SU-DHL-6 (cell line): ENCODE results near the gene LPCAT3.

Experiments used
- H2AFZ ChIP-seq: fragments of 200-600 bp; sonication (generic); 2 replicates; pipeline ENCODE4 v1.6.1; 2014; ENCODE audit warnings: low read depth, mild to moderate bottlenecking, moderate library complexity, mixed read lengths, antibody characterized with exemption, low read length; ENCODE audit not compliant: severe bottlenecking
- H3F3A ChIP-seq: fragments of 200-600 bp; shearing (Covaris generic); 2 replicates; pipeline ENCODE4 v1.6.0; 2016; ENCODE audit warnings: antibody characterized with exemption, mild to moderate bottlenecking; ENCODE audit not compliant: insufficient read depth
- H3K27ac ChIP-seq: fragments of 200-600 bp; sonication (generic); 2 replicates; pipeline ENCODE4 v1.5.1; 2016; ENCODE audit warnings: low read depth, mild to moderate bottlenecking, low read length, moderate library complexity, mixed read lengths
- H3K27me3 ChIP-seq: fragments of 200-600 bp; sonication (generic), shearing (Covaris generic); 2 replicates; pipeline ENCODE4 v1.6.0; 2014; ENCODE audit warnings: mild to moderate bottlenecking, low read length
- H3K36me3 ChIP-seq: fragments of 200-600 bp; sonication (generic); 2 replicates; pipeline ENCODE4 v1.6.1; 2014; ENCODE audit warnings: mild to moderate bottlenecking, low read length, mixed read lengths
- H3K4me2 ChIP-seq: fragments of 300-600, 200-600 bp; shearing (Covaris generic), sonication (generic); 2 replicates; pipeline ENCODE4 v1.6.0; 2014; ENCODE audit warnings: low read length, low read depth, mild to moderate bottlenecking; ENCODE audit not compliant: poor library complexity, severe bottlenecking
- H3K4me3 ChIP-seq: fragments of 200-600 bp; sonication (generic); 2 replicates; pipeline ENCODE4 v1.5.1; 2014; ENCODE audit warnings: antibody characterized with exemption, low read length, mild to moderate bottlenecking, mixed read lengths; ENCODE audit not compliant: insufficient read depth, poor library complexity, severe bottlenecking
- H3K79me2 ChIP-seq: fragments of 200-600 bp; sonication (generic); 2 replicates; pipeline ENCODE4 v1.6.1; 2014; ENCODE audit warnings: mild to moderate bottlenecking, low read length, moderate library complexity; ENCODE audit not compliant: insufficient read depth
- H3K9ac ChIP-seq: fragments of 200-600 bp; sonication (generic); 2 replicates; pipeline ENCODE4 v1.7.0; 2014; ENCODE audit warnings: mild to moderate bottlenecking, low read length
- H3K9me2 ChIP-seq: fragments of 200-600 bp; sonication (generic); replicated peaks from 2 replicates; pipeline ENCODE4 v1.6.1; 2014; ENCODE audit warnings: low read length; ENCODE audit not compliant: insufficient read depth
- H3K9me3 ChIP-seq: fragments of 200-600 bp; sonication (generic); 2 replicates; pipeline ENCODE4 v1.6.1; 2014; ENCODE audit warnings: low read length, mixed read lengths; ENCODE audit not compliant: insufficient read depth
- H4K20me1 ChIP-seq: fragments of 200-600 bp; sonication (generic); 2 replicates; pipeline ENCODE4 v1.6.1; 2014; ENCODE audit warnings: low read depth, mild to moderate bottlenecking, antibody characterized with exemption, low read length, moderate library complexity, mixed read lengths
- CTCF ChIP-seq: fragments of 200-600 bp; sonication (generic); IDR thresholded peaks from one replicate; pipeline ENCODE4 v1.5.1; 2017; ENCODE audit warnings: antibody characterized with exemption, mild to moderate bottlenecking, low read length, moderate library complexity; ENCODE audit not compliant: insufficient read depth, poor library complexity, severe bottlenecking
- EZH2phosphoT487 ChIP-seq: fragments of 200-600 bp; sonication (generic), shearing (Covaris generic); conservative IDR thresholded peaks from 2 replicates; pipeline ENCODE4 v1.6.1; 2018; ENCODE audit warnings: mild to moderate bottlenecking, antibody characterized with exemption, low read length, moderate library complexity, mixed read lengths

Gene LPCAT3

GRCh38 chr12:6943722-6944380 lies 74.4 kb downstream of the LPCAT3 start, which contains the start of the genes C12orf57 and RNU7-1:
C12orf57 (plus strand) TSS chr12:6944022; CDS start chr12:6944122, 100 bp downstream.
RNU7-1 (plus strand) TSS chr12:6943816.
- H3K27ac ChIP-seq = peak within 1 kb of the TSS; percentile 82
- TF ChIP-seq EZH2phosphoT487 (no peak), CTCF (no peak)
- H3K4me3 ChIP-seq = peak within 1 kb of the TSS; percentile 63
- H4K20me1 ChIP-seq = no peaks in the 10 kb centered on the region
- no peaks in the 10 kb centered on the region for H3K36me3 ChIP-seq
- H3K79me2 ChIP-seq = no peaks in the 10 kb centered on the region
- no peaks in the 10 kb centered on the region for H3K9me2 ChIP-seq
- no peaks in the 10 kb centered on the region for H3K27me3 ChIP-seq
- H3F3A ChIP-seq = peaks cover 28% of the 10 kb centered on the region
- peak within 1 kb of the TSS; percentile 74 for H3K9ac ChIP-seq
- H2AFZ ChIP-seq = peak within 1 kb of the TSS; percentile 81
- H3K4me2 ChIP-seq = peak within 1 kb of the TSS; percentile 82
- H3K9me3 ChIP-seq = no peaks in the 10 kb centered on the region

- no peak overlapping the region for H2AFZ ChIP-seq
- no peaks in the 10 kb centered on the region for H3K79me2 ChIP-seq
- TF ChIP-seq EZH2phosphoT487 (no peak), CTCF (no peak)
- H4K20me1 ChIP-seq = no peaks in the 10 kb centered on the region
- H3K27me3 ChIP-seq = no peaks in the 10 kb centered on the region
- no peaks in the 10 kb centered on the region for H3K9me3 ChIP-seq
- H3K4me2 ChIP-seq = peak overlapping the region; percentile 82
- peak overlapping the region; percentile 82 for H3K27ac ChIP-seq
- no peak overlapping the region for H3K4me3 ChIP-seq
- H3K9me2 ChIP-seq = no peaks in the 10 kb centered on the region
- peaks cover 28% of the 10 kb centered on the region for H3F3A ChIP-seq
- no peaks in the 10 kb centered on the region for H3K36me3 ChIP-seq
- H3K9ac ChIP-seq = peak overlapping the region; percentile 74
These were observed 74.9 kb downstream of the LPCAT3 start for GRCh38 chr12:6943389-6943721.

GRCh38 chr12:6942331-6942665 lies 76.0 kb downstream of the LPCAT3 start:
- H3K4me2 ChIP-seq = no peak overlapping the region
- no peaks in the 10 kb centered on the region for H3K36me3 ChIP-seq
- no peak overlapping the region for H3K4me3 ChIP-seq
- peaks cover 31% of the 10 kb centered on the region for H3F3A ChIP-seq
- H3K9ac ChIP-seq = no peak overlapping the region
- H3K27ac ChIP-seq = no peak overlapping the region
- H3K79me2 ChIP-seq = no peaks in the 10 kb centered on the region
- no peaks in the 10 kb centered on the region for H3K27me3 ChIP-seq
- TF ChIP-seq CTCF (no peak), EZH2phosphoT487 (no peak)
- no peak overlapping the region for H2AFZ ChIP-seq
- H4K20me1 ChIP-seq = no peaks in the 10 kb centered on the region
- H3K9me2 ChIP-seq = no peaks in the 10 kb centered on the region
- no peaks in the 10 kb centered on the region for H3K9me3 ChIP-seq
